ENCODE data around the gene QSOX2. TPM values are rescaled to one million over a fixed set of nuclear protein-coding genes. Genes with fewer than 3 reads are reported as not detected.

QSOX2 gene
- total RNA-seq, result 10.6 and 17.2 TPM in 2 replicates

GRCh38 chr9:136245219-136246150 lies at the start of gene QSOX2:
TSS of gene QSOX2 (minus strand) at chr9:136245812. CDS start at chr9:136245803, 9 bp downstream.

GRCh38 chr9:136204838-136205706 lies 40.5 kb downstream of the QSOX2 start, which contains the start of gene LHX3:
TSS of gene LHX3 (minus strand) at chr9:136205128. CDS start at chr9:136205012, 116 bp downstream.

Other genes starting within 250 kb of the QSOX2 start
- 19.4 and 25.2 TPM in 2 replicates for gene NACC2, start 150.5 kb downstream of the QSOX2 start, total RNA-seq
- gene TMEM250, start 126.9 kb downstream of the QSOX2 start, total RNA-seq, result 30.8 and 37.5 TPM in 2 replicates
- gene LHX3, start 40.7 kb downstream of the QSOX2 start, total RNA-seq, result not detected in 2 replicates
- gene CCDC187, start 58.3 kb upstream of the QSOX2 start, total RNA-seq, result not detected in 2 replicates
- 53.4 and 71.6 TPM in 2 replicates for gene GPSM1, start 81.7 kb upstream of the QSOX2 start, total RNA-seq
- 23.0 and 29.3 TPM in 2 replicates for gene DNLZ, start 117.9 kb upstream of the QSOX2 start, total RNA-seq
- gene CARD9, start 127.9 kb upstream of the QSOX2 start, total RNA-seq, result 1.2 and 4.7 TPM in 2 replicates
- 6.1 and 7.3 TPM in 2 replicates for gene SNAPC4, start 154.4 kb upstream of the QSOX2 start, total RNA-seq
- 30.3 and 40.9 TPM in 2 replicates for gene ENTR1, start 164.8 kb upstream of the QSOX2 start, total RNA-seq
- 41.2 and 54.3 TPM in 2 replicates for gene PMPCA, start 164.8 kb upstream of the QSOX2 start, total RNA-seq
- gene INPP5E, start 194.0 kb upstream of the QSOX2 start, total RNA-seq, result 6.3 and 10.0 TPM in 2 replicates
- gene SEC16A, start 237.2 kb upstream of the QSOX2 start, total RNA-seq, result 46.7 and 58.1 TPM in 2 replicates